ENCODE data around the gene SLC39A1.

DNA sequence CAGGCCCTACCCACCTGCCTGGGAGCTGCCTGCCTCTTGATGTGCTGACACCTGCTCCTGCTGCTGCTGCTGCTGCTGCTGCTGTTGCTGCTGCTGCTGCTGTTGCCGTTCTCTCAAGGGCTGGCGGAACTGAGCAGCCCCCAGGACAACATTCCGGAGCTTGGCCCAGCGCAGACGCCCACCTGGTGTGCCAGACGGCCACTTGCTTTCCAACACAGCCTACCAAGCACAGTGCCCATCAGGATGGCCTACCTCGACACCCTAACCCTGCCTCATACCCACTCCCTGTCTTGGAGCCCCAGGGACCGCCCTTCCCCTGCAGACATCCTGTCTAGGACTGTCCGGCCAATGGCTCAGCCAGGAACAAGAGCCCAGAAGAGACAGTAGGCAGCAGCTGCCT, 28.6 kb downstream of the SLC39A1 start:
- no peak for TF ChIP-seq POLR2A (IDR thresholded peaks at IDR 0.05)
- TF ChIP-seq, protein P1, sequence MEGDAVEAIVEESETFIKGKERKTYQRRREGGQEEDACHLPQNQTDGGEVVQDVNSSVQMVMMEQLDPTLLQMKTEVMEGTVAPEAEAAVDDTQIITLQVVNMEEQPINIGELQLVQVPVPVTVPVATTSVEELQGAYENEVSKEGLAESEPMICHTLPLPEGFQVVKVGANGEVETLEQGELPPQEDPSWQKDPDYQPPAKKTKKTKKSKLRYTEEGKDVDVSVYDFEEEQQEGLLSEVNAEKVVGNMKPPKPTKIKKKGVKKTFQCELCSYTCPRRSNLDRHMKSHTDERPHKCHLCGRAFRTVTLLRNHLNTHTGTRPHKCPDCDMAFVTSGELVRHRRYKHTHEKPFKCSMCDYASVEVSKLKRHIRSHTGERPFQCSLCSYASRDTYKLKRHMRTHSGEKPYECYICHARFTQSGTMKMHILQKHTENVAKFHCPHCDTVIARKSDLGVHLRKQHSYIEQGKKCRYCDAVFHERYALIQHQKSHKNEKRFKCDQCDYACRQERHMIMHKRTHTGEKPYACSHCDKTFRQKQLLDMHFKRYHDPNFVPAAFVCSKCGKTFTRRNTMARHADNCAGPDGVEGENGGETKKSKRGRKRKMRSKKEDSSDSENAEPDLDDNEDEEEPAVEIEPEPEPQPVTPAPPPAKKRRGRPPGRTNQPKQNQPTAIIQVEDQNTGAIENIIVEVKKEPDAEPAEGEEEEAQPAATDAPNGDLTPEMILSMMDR (IDR thresholded peaks at IDR 0.05 in 4 of 5, conservative IDR thresholded peaks at IDR 0.05 in 1 of 5): no peak

All from gastrocnemius medialis (tissue), 4 donors.